ENCODE measurements around the gene PTS. TPM values are rescaled to one million over a fixed set of nuclear protein-coding genes. Genes with fewer than 3 reads are reported as not detected.

Gene PTS
- total and polyA plus RNA-seq, 8 donors: 7.0 to 41.5 (median 12.4) TPM

- intact Hi-C loops (cut with DNase I): no loop called here
- Histone ChIP-seq H3K9me3 (no peaks in the 10 kb centered on the region), H3K4me1 (no peaks in the 10 kb centered on the region), H3K27me3 (no peaks in the 10 kb centered on the region), H3K4me3 (no peak overlapping the region), H3K27ac (no peak overlapping the region), H3K36me3 (no peaks in the 10 kb centered on the region)
- ATAC-seq: no peak
- no peak for DNase-seq
- WGBS, 2 donors: 62 to 65% methylated on average over 1 of the region's 1 CpG
- no peak for FAIRE-seq
- TF ChIP-seq CTCF (IDR thresholded peaks at IDR 0.05): no peak
Observed at GRCh38 chr11:112216561-112217105, 9.6 kb upstream of the PTS start.

GRCh38 chr11:112219476-112220232 is 6.6 kb upstream of the PTS start:
- Histone ChIP-seq H3K9me3 (no peaks in the 10 kb centered on the region), H3K36me3 (no peaks in the 10 kb centered on the region), H3K4me1 (no peaks in the 10 kb centered on the region), H3K4me3 (no peak overlapping the region), H3K27ac (no peak overlapping the region), H3K27me3 (no peaks in the 10 kb centered on the region)
- intact Hi-C loops (cut with DNase I): loop anchor here in 2 of 3 donors (2.0 kb wide), 1 partner anchor 61 kb away; no protein-coding TSS in a partner anchor
- DNase-seq (peak in 3 of 6 donors; percentile 17 to 58 (median 28)), FAIRE-seq (no peak), ATAC-seq (peak; percentile 95 to 100 (median 98))
- peak; percentile 52 to 73 (median 61) for TF ChIP-seq CTCF (IDR thresholded peaks at IDR 0.05)
- 30 to 32% methylated on average over 7 of the region's 7 CpGs for WGBS, 2 donors

- 23 to 31% methylated on average over 3 of the region's 3 CpGs for WGBS, 2 donors
- Histone ChIP-seq H3K36me3 (no peaks in the 10 kb centered on the region), H3K4me3 (no peak overlapping the region), H3K9me3 (no peaks in the 10 kb centered on the region), H3K27me3 (no peaks in the 10 kb centered on the region), H3K27ac (no peak overlapping the region), H3K4me1 (no peaks in the 10 kb centered on the region)
- no peak for TF ChIP-seq CTCF (IDR thresholded peaks at IDR 0.05)
- no peak for FAIRE-seq
- intact Hi-C loops (cut with DNase I): no loop called here
- no peak for ATAC-seq
- no peak for DNase-seq
Observed at GRCh38 chr11:112221274-112221835, 4.9 kb upstream of the PTS start.

GRCh38 chr11:112222303-112222702 is 3.9 kb upstream of the PTS start:
- 61 to 63% methylated on average over 4 of the region's 4 CpGs for WGBS, 2 donors
- Histone ChIP-seq H3K9me3 (no peaks in the 10 kb centered on the region), H3K36me3 (no peaks in the 10 kb centered on the region), H3K27me3 (no peaks in the 10 kb centered on the region), H3K4me1 (peaks cover 0 to 4% (median 2%) of the 10 kb centered on the region in 3 donors), H3K4me3 (no peak overlapping the region), H3K27ac (no peak overlapping the region)
- no peak for DNase-seq
- FAIRE-seq: no peak
- intact Hi-C loops (cut with DNase I): no loop called here
- no peak for TF ChIP-seq CTCF (IDR thresholded peaks at IDR 0.05)
- no peak for ATAC-seq

GRCh38 chr11:112223121-112223520 is 3.1 kb upstream of the PTS start:
- DNase-seq (no peak), ATAC-seq (no peak), FAIRE-seq (no peak)
- H3K36me3 ChIP-seq: no peaks in the 10 kb centered on the region
- intact Hi-C loops (cut with DNase I): no loop called here
- no peak overlapping the region for H3K4me3 ChIP-seq
- H3K9me3 ChIP-seq: no peaks in the 10 kb centered on the region
- 13 to 23% methylated on average over 1 of the region's 1 CpG for WGBS, 2 donors
- H3K27me3 ChIP-seq: no peaks in the 10 kb centered on the region
- H3K4me1 ChIP-seq: peaks cover 0 to 11% (median 6%) of the 10 kb centered on the region in 3 donors
- no peak overlapping the region for H3K27ac ChIP-seq
- no peak for TF ChIP-seq CTCF (IDR thresholded peaks at IDR 0.05)

Measured in pancreas (tissue), 10 donors.